ENCODE measurements around the gene MALRD1.

MALRD1 gene

GRCh38 chr10:19483421-19483820 is 434.8 kb downstream of the MALRD1 start:
- no peak overlapping the region for H3K4me3 ChIP-seq (ENCODE audit: low read depth, low read length)
- TF ChIP-seq, protein P1, sequence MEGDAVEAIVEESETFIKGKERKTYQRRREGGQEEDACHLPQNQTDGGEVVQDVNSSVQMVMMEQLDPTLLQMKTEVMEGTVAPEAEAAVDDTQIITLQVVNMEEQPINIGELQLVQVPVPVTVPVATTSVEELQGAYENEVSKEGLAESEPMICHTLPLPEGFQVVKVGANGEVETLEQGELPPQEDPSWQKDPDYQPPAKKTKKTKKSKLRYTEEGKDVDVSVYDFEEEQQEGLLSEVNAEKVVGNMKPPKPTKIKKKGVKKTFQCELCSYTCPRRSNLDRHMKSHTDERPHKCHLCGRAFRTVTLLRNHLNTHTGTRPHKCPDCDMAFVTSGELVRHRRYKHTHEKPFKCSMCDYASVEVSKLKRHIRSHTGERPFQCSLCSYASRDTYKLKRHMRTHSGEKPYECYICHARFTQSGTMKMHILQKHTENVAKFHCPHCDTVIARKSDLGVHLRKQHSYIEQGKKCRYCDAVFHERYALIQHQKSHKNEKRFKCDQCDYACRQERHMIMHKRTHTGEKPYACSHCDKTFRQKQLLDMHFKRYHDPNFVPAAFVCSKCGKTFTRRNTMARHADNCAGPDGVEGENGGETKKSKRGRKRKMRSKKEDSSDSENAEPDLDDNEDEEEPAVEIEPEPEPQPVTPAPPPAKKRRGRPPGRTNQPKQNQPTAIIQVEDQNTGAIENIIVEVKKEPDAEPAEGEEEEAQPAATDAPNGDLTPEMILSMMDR (IDR thresholded peaks at IDR 0.05; ENCODE audit: borderline replicate concordance, insufficient read depth, low read depth, low read length): no peak

- no peak overlapping the region for H3K4me3 ChIP-seq (ENCODE audit: low read depth, low read length)
- TF ChIP-seq, protein P1 (IDR thresholded peaks at IDR 0.05; ENCODE audit: borderline replicate concordance, insufficient read depth, low read depth, low read length): no peak
Observed at GRCh38 chr10:19488592-19489280, 440.1 kb downstream of the MALRD1 start.

DNA sequence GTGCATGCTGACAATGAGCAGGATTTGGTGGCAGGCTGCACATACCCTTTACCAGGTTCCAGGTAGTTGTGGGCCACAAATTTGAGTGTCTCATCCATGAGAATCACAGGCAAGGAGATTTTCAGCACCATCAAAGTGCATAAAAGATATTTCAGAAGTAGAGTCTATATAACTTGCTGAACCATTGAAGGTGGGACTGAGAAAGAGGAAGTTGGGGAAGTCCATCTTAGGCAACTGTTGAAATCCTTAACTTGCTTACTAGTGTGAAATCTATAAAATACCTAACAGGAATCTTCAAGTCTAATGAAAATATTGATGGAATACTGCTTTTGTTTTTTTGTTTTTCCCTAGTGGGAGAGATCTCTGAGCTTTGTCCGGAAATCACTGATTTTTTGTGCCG is 442.6 kb downstream of the MALRD1 start:
- H3K4me3 ChIP-seq (ENCODE audit: low read depth, low read length): no peak overlapping the region
- TF ChIP-seq, protein P1 (IDR thresholded peaks at IDR 0.05; ENCODE audit: borderline replicate concordance, insufficient read depth, low read depth, low read length): no peak

- TF ChIP-seq, protein P1 (IDR thresholded peaks at IDR 0.05; ENCODE audit: borderline replicate concordance, insufficient read depth, low read depth, low read length): no peak
- H3K4me3 ChIP-seq (ENCODE audit: low read depth, low read length): no peak overlapping the region
Observed at GRCh38 chr10:19493917-19494316, 445.3 kb downstream of the MALRD1 start.

- no peak overlapping the region for H3K4me3 ChIP-seq (ENCODE audit: low read depth, low read length)
- TF ChIP-seq, protein P1 (IDR thresholded peaks at IDR 0.05; ENCODE audit: borderline replicate concordance, insufficient read depth, low read depth, low read length): no peak
Observed at GRCh38 chr10:19497026-19497425, 448.4 kb downstream of the MALRD1 start.

DNA sequence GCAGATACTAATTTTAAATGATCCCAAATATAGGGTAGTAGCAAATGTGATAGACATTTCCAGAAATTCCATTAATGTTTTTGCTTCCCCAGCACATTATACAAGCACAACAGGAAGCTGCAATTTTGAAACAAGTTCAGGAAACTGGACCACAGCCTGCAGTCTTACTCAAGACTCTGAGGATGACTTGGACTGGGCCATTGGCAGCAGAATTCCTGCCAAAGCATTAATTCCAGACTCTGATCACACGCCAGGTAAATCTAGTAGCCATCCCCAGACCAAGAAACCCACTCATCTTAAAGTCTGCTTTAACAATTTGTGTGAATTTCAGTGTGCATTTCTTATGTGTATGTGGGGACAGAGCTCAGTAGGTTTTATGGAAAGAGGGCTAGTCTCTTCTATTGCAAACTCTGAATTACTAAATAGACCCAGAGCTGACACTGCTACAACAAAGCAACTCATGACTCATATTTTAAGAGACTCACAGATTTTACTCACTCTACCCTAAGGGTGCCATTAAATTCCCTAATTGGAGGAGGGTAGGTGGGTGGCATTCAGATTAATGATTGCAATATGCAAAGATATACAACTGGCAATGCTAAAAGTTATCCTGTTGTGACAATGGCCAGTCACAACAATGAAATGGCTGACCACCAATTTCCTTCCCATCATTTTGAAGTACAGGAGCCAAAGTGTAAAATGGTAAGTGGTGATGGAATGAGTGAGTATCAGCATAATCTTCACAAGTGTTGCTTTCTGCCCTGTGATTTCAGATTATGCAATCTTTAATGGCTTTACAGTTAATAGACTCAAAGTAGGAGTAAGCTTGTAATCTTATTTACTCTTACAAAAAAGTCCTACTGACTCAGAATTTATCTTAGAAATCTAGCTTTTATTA is 450.0 kb downstream of the MALRD1 start:
- TF ChIP-seq, protein P1 (IDR thresholded peaks at IDR 0.05; ENCODE audit: borderline replicate concordance, insufficient read depth, low read depth, low read length): no peak
- no peak overlapping the region for H3K4me3 ChIP-seq (ENCODE audit: low read depth, low read length)
